ENCODE data around the gene SP140. TPM values are rescaled to one million over a fixed set of nuclear protein-coding genes. Genes with fewer than 3 reads are reported as not detected.

SP140 gene
- total RNA-seq, 1 experiment from 2014 or later = 2.6 TPM

- ChIA-PET RAD21 (ENCODE audit: low non-redundant PET in 1 of 2, low total read pairs in 2 of 2, uncharacterized antibody in 2 of 2, unreplicated experiment in 2 of 2) (no interaction called here), CTCF (no interaction called here), POLR2A (no interaction called here)
- no peak for DNase-seq (ENCODE audit: low read depth, low spot score)
- Histone ChIP-seq H3K27me3 (ENCODE audit: insufficient read depth, low read length) (no peaks in the 10 kb centered on the region), H3K9me2 (ENCODE audit: insufficient read depth) (no peaks in the 10 kb centered on the region), H3K4me1 (ENCODE audit: control insufficient read depth in 1 of 2, insufficient read depth in 2 of 2, low read length in 2 of 2) (peaks cover 5 to 11% of the 10 kb centered on the region in 2 experiments; a peak in 3 of 4 replicates), H3K9ac (ENCODE audit: low read length) (no peak overlapping the region), H3K4me2 (ENCODE audit: low read length) (no peak overlapping the region), H4K20me1 (ENCODE audit: insufficient read depth) (no peaks in the 10 kb centered on the region), H3K9me3 (ENCODE audit: control insufficient read depth in 1 of 2, insufficient read depth in 1 of 2, low read depth in 1 of 2, low read length in 2 of 2) (no peaks in the 10 kb centered on the region), H3K4me3 (replicated peaks in 1 of 2; ENCODE audit: low read depth in 1 of 2, low read length in 2 of 2) (no peak overlapping the region), H2AFZ (ENCODE audit: low read depth, low read length, poor library complexity, severe bottlenecking) (no peak overlapping the region), H3K79me2 (ENCODE audit: insufficient read depth, low read length) (no peaks in the 10 kb centered on the region), H3K27ac (ENCODE audit: low read depth, low read length) (no peak overlapping the region), H3K36me3 (ENCODE audit: control insufficient read depth in 1 of 2, insufficient read depth in 2 of 2, low read length in 2 of 2) (no peaks in the 10 kb centered on the region)
- TF ChIP-seq ZFX (IDR thresholded peaks at IDR 0.05) (no peak), YY1 (IDR thresholded peaks at IDR 0.05; ENCODE audit: extremely low read depth, insufficient replicate concordance, low read depth, low read length) (no peak), CEBPB (IDR thresholded peaks at IDR 0.05; ENCODE audit: low read depth) (no peak), POLR2A (IDR thresholded peaks at IDR 0.05; ENCODE audit: borderline replicate concordance, extremely low read depth, insufficient read depth, insufficient read length) (no peak), JUND (IDR thresholded peaks at IDR 0.05) (no peak), SRF (IDR thresholded peaks at IDR 0.05; ENCODE audit: low read depth) (no peak), ZBTB33 (IDR thresholded peaks at IDR 0.05; ENCODE audit: extremely low read depth, insufficient replicate concordance, low read length) (no peak), MAX (IDR thresholded peaks at IDR 0.05) (no peak)
- no peak for ATAC-seq
- BruUV-seq (replicated peaks) = no TSS peak
- intact Hi-C loops (cut with micrococcal nuclease) = no loop called here
Measured at GRCh38 chr2:230217424-230217823, 8.1 kb upstream of the SP140 start.

GRCh38 chr2:230218421-230218820 is 7.1 kb upstream of the SP140 start:
- RAD21 ChIA-PET (ENCODE audit: low non-redundant PET in 1 of 2, low total read pairs in 2 of 2, uncharacterized antibody in 2 of 2, unreplicated experiment in 2 of 2) = no interaction called here
- Histone ChIP-seq H3K79me2 (ENCODE audit: insufficient read depth, low read length) (no peaks in the 10 kb centered on the region), H3K9me3 (ENCODE audit: control insufficient read depth in 1 of 2, insufficient read depth in 1 of 2, low read depth in 1 of 2, low read length in 2 of 2) (no peaks in the 10 kb centered on the region), H3K9me2 (ENCODE audit: insufficient read depth) (no peaks in the 10 kb centered on the region), H3K36me3 (ENCODE audit: control insufficient read depth in 1 of 2, insufficient read depth in 2 of 2, low read length in 2 of 2) (no peaks in the 10 kb centered on the region), H3K4me3 (replicated peaks in 1 of 2; ENCODE audit: low read depth in 1 of 2, low read length in 2 of 2) (no peak overlapping the region), H4K20me1 (ENCODE audit: insufficient read depth) (no peaks in the 10 kb centered on the region), H3K9ac (ENCODE audit: low read length) (no peak overlapping the region), H2AFZ (ENCODE audit: low read depth, low read length, poor library complexity, severe bottlenecking) (no peak overlapping the region), H3K27ac (ENCODE audit: low read depth, low read length) (no peak overlapping the region), H3K4me2 (ENCODE audit: low read length) (no peak overlapping the region; the same call in 1 of the 2 replicates), H3K4me1 (ENCODE audit: control insufficient read depth in 1 of 2, insufficient read depth in 2 of 2, low read length in 2 of 2) (peaks cover 5 to 11% of the 10 kb centered on the region in 2 experiments; a peak in 3 of 4 replicates), H3K27me3 (ENCODE audit: insufficient read depth, low read length) (no peaks in the 10 kb centered on the region)
- CTCF ChIA-PET = no interaction called here
- no peak for ATAC-seq
- intact Hi-C loops (cut with micrococcal nuclease) = no loop called here
- POLR2A ChIA-PET = no interaction called here
- BruUV-seq (replicated peaks) = no TSS peak
- DNase-seq (ENCODE audit: low read depth, low spot score) = no peak
- no peak for TF ChIP-seq POLR2AphosphoS5 (IDR thresholded peaks at IDR 0.05; ENCODE audit: low read depth, low read length)
- no peak for TF ChIP-seq SIN3A (IDR thresholded peaks at IDR 0.05; ENCODE audit: low read depth)
- no peak for TF ChIP-seq ZNF274 (IDR thresholded peaks at IDR 0.05; ENCODE audit: low read depth, low read length)
- TF ChIP-seq CTCF (IDR thresholded peaks at IDR 0.05 in 2 of 3, conservative IDR thresholded peaks at IDR 0.05 in 1 of 3; ENCODE audit: borderline replicate concordance in 1 of 3, insufficient read depth in 1 of 3, low read depth in 2 of 3, low read length in 2 of 3) = no peak
- TF ChIP-seq REST (IDR thresholded peaks at IDR 0.05; ENCODE audit: low read depth) = no peak
- no peak for TF ChIP-seq SP1 (IDR thresholded peaks at IDR 0.05; ENCODE audit: low read depth)
